SK-N-SH (cell line): Measurements from ENCODE around the gene RPL39L. TPM values are rescaled to one million over a fixed set of nuclear protein-coding genes. Genes with fewer than 3 reads are reported as not detected.

ENCODE experiments used
- CTCF ChIA-PET: fragments of 300-600, 350-600 bp; formaldehyde crosslinking; extraction: SDS; loops from one replicate; lab custom pipeline; 2021; lab: Yijun Ruan, JAX
- POLR2A ChIA-PET: fragments of 350-600 bp; sonication (Branson Sonifier 250); formaldehyde crosslinking; extraction: SDS; loops from one replicate; lab custom pipeline; 2020; ENCODE audit warnings: antibody characterized with exemption, inconsistent platforms; lab: Yijun Ruan, JAX
- DNase-seq: peaks from one replicate; pipeline ENCODE4 v3.0.0; 2012
- H2AFZ ChIP-seq: fragments of 200-600 bp; sonication (generic); 2 replicates; pipeline ENCODE4 v1.8.1; 2016; ENCODE audit warnings: antibody characterized with exemption, mild to moderate bottlenecking, low read depth
- H3F3A ChIP-seq: fragments of 200-600 bp; sonication (generic); replicated peaks from 2 replicates; pipeline ENCODE3; 2016; ENCODE audit warnings: antibody characterized with exemption, mild to moderate bottlenecking; ENCODE audit not compliant: insufficient read depth
- H3K27ac ChIP-seq, 2 experiments: fragments of 200-500 bp in 1 of 2; fragments of 200-600 bp in 1 of 2; sonication (Bioruptor generic) in 1 of 2; sonication (generic), shearing (Covaris generic) in 1 of 2; 2 replicates each; pipeline versions ENCODE4 v1.5.1 to v1.6.1; 2014 to 2016; ENCODE audit warnings: low read depth in 2 of 2, inconsistent platforms in 1 of 2, low read length in 1 of 2, mild to moderate bottlenecking in 1 of 2, mixed read lengths in 1 of 2
- H3K27me3 ChIP-seq: fragments of 200-600 bp; sonication (generic), shearing (Covaris generic); 2 replicates; pipeline ENCODE4 v1.6.1; 2016; ENCODE audit warnings: mixed run types; ENCODE audit not compliant: insufficient read depth
- H3K36me3 ChIP-seq, 2 experiments: fragments of 200-500 bp in 1 of 2; fragments of 200-600 bp in 1 of 2; sonication (Bioruptor generic) in 1 of 2; sonication (generic) in 1 of 2; replicated peaks in 1 of 2; 2 replicates each; pipeline versions ENCODE3 to v1.5.1; 2014 to 2016; ENCODE audit warnings: low read length in 1 of 2, mild to moderate bottlenecking in 1 of 2; ENCODE audit not compliant: insufficient read depth in 2 of 2, control insufficient read depth in 1 of 2
- H3K4me1 ChIP-seq, 2 experiments: fragments of 200-500 bp in 1 of 2; fragments of 200-600 bp in 1 of 2; sonication (Bioruptor generic) in 1 of 2; sonication (generic), shearing (Covaris generic) in 1 of 2; 2 replicates each; pipeline versions ENCODE4 v1.5.1 to v1.6.1; 2014 to 2016; ENCODE audit warnings: low read depth in 1 of 2, low read length in 1 of 2, mixed run types in 1 of 2; ENCODE audit not compliant: insufficient read depth in 2 of 2, control insufficient read depth in 1 of 2
- H3K4me2 ChIP-seq: fragments of 200-600 bp; sonication (generic), shearing (Covaris generic); 2 replicates; pipeline ENCODE4 v1.6.1; 2017; ENCODE audit warnings: mixed run types
- H3K4me3 ChIP-seq, 2 experiments: fragments of 200-500 bp in 1 of 2; fragments of 200-600 bp in 1 of 2; sonication (Bioruptor generic) in 1 of 2; sonication (generic), shearing (Covaris generic) in 1 of 2; 2 replicates each; pipeline versions ENCODE4 v1.5.1 to v1.8.1; 2014 to 2016; ENCODE audit warnings: low read depth in 2 of 2, inconsistent platforms in 1 of 2, low read length in 1 of 2, mild to moderate bottlenecking in 1 of 2, mixed read lengths in 1 of 2, moderate library complexity in 1 of 2
- H3K79me2 ChIP-seq: fragments of 200-600 bp; sonication (generic); 2 replicates; pipeline ENCODE4 v1.8.1; 2017; ENCODE audit warnings: mild to moderate bottlenecking; ENCODE audit not compliant: insufficient read depth
- H3K9ac ChIP-seq: fragments of 200-600 bp; sonication (generic); 2 replicates; pipeline ENCODE4 v1.6.1; 2017; ENCODE audit warnings: mixed run types
- H3K9me2 ChIP-seq: fragments of 200-600 bp; sonication (generic); 2 replicates; pipeline ENCODE4 v1.6.1; 2017; ENCODE audit warnings: mixed run types
- H3K9me3 ChIP-seq: fragments of 200-600 bp; sonication (generic); 2 replicates; pipeline ENCODE4 v1.6.1; 2017; ENCODE audit warnings: mixed run types, mild to moderate bottlenecking, moderate library complexity
- H4K20me1 ChIP-seq: fragments of 200-600 bp; sonication (generic); 2 replicates; pipeline ENCODE4 v1.6.1; 2017; ENCODE audit warnings: mild to moderate bottlenecking, mixed run types; ENCODE audit not compliant: insufficient read depth
- ELF1 ChIP-seq: IDR thresholded peaks from 2 replicates; pipeline ENCODE4 v1.4.0; 2012
- FOSL2 ChIP-seq: IDR thresholded peaks from 2 replicates; pipeline ENCODE4 v1.4.0; 2012; ENCODE audit warnings: low read depth, mild to moderate bottlenecking, moderate library complexity, borderline replicate concordance
- FOXJ3 ChIP-seq: sonication (generic); formaldehyde crosslinking; IDR thresholded peaks from 2 replicates; pipeline ENCODE4 v1.5.1; 2020; ENCODE audit warnings: mild to moderate bottlenecking, missing genetic modification reagents
- FOXM1 ChIP-seq: IDR thresholded peaks from 2 replicates; pipeline ENCODE4 v1.4.0; 2012; ENCODE audit warnings: low read depth, mild to moderate bottlenecking
- GABPA ChIP-seq: IDR thresholded peaks from 2 replicates; pipeline ENCODE4 v1.4.0; 2012; ENCODE audit warnings: low read depth, mild to moderate bottlenecking
- GATA2 ChIP-seq: sonication (generic); formaldehyde crosslinking; IDR thresholded peaks from 2 replicates; pipeline ENCODE4 v1.5.0; 2020; ENCODE audit warnings: mild to moderate bottlenecking, missing genetic modification reagents
- NFIC ChIP-seq: IDR thresholded peaks from 2 replicates; pipeline ENCODE4 v1.4.0; 2012; ENCODE audit warnings: borderline replicate concordance
- POLR2AphosphoS5 ChIP-seq: IDR thresholded peaks from 2 replicates; pipeline ENCODE4 v1.6.1; 2012; ENCODE audit warnings: low read depth, low read length
- RAD21 ChIP-seq: IDR thresholded peaks from 2 replicates; pipeline ENCODE4 v1.6.1; 2012; ENCODE audit warnings: mild to moderate bottlenecking, low read length
- RCOR1 ChIP-seq: fragments of 150-350 bp; IDR thresholded peaks from 2 replicates; pipeline ENCODE4 v1.6.1; 2017; ENCODE audit warnings: antibody characterized with exemption, low read length
- RXRA ChIP-seq: IDR thresholded peaks from 2 replicates; pipeline ENCODE4 v1.4.0; 2012; ENCODE audit warnings: low read depth, mild to moderate bottlenecking, borderline replicate concordance
- SIN3A ChIP-seq: IDR thresholded peaks from 2 replicates; pipeline ENCODE4 v1.6.1; 2012; ENCODE audit warnings: low read depth, mild to moderate bottlenecking, low read length, moderate library complexity, borderline replicate concordance
- SMC3 ChIP-seq: IDR thresholded peaks from 2 replicates; pipeline ENCODE4 v1.6.1; 2012; ENCODE audit warnings: low read depth, low read length, improper control_type of control experiment
- TAF1 ChIP-seq: IDR thresholded peaks from 2 replicates; pipeline ENCODE4 v1.6.1; 2012; ENCODE audit warnings: low read depth, mild to moderate bottlenecking, low read length, moderate library complexity, borderline replicate concordance
- TEAD4 ChIP-seq: IDR thresholded peaks from 2 replicates; pipeline ENCODE4 v1.4.0; 2012; ENCODE audit warnings: mild to moderate bottlenecking, borderline replicate concordance; ENCODE audit not compliant: insufficient read depth
- YY1 ChIP-seq: IDR thresholded peaks from 2 replicates; pipeline ENCODE4 v1.4.0; 2012; ENCODE audit warnings: low read depth, mild to moderate bottlenecking
- WGBS: methylation state at CpG from one replicate; pipeline ENCODE4 v1.1.6; 2017; ENCODE audit warnings: low lambda C conversion rate; 5-methylcytosine and 5-hydroxymethylcytosine counted together
- polyA plus RNA-seq, 3 experiments: library from polyadenylated mRNA; depleted of rRNA; stranded (reverse); fragments of >200 nt; gene quantifications; 2 replicates each; pipeline ENCODE4 v1.2.3, GENCODE V29; 2012
- TF ChIP-seq, protein P1 (sequence below): fragments of 150-350 bp; IDR thresholded peaks from 2 replicates; pipeline ENCODE4 v1.6.1; 2017; ENCODE audit warnings: antibody characterized with exemption, low read length, low read depth, borderline replicate concordance
- TF ChIP-seq, protein P2 (sequence below): fragments of 150-350 bp; IDR thresholded peaks from 2 replicates; pipeline ENCODE4 v1.6.1; 2016; ENCODE audit warnings: mild to moderate bottlenecking, low read depth, low read length
- TF ChIP-seq, protein P3 (sequence below): IDR thresholded peaks from 2 replicates; pipeline ENCODE4 v1.4.0; 2012; ENCODE audit warnings: low read depth

RPL39L gene
- polyA plus RNA-seq, 1 of the 3 experiments (the other 2 are of a cell fraction): 25.3 TPM

DNA sequence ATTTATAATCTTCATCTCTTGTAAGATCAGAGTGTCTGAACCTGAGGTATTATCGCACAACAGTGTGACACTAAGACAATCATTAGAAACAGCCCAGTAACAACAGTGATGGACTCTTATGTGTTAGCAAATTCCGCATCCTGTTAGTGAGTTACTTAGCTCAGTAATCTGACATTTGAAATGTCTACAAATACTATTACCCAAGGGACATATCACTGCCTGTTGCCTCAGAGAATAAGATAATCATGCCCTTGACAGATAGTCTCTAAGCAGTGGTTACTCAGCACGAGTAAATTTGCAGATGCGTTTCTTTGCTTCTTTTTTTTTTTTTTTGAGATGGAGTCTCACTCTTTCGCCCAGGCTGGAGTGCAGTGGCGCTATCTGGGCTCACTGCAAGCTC, 44.6 kb upstream of the RPL39L start:
- no peaks in the 10 kb centered on the region for H3K9me3 ChIP-seq
- no peak overlapping the region for H3K4me2 ChIP-seq
- H3K27ac ChIP-seq: no peak overlapping the region
- H3K27me3 ChIP-seq: no peaks in the 10 kb centered on the region
- H3K9me2 ChIP-seq: no peaks in the 10 kb centered on the region
- CTCF ChIA-PET: no interaction called here
- 61% methylated on average over 6 of the region's 6 CpGs for WGBS
- DNase-seq: no peak
- H3K79me2 ChIP-seq: no peaks in the 10 kb centered on the region
- no peaks in the 10 kb centered on the region for H3F3A ChIP-seq
- H3K9ac ChIP-seq: no peak overlapping the region
- no peak overlapping the region for H3K4me3 ChIP-seq
- no peaks in the 10 kb centered on the region for H3K36me3 ChIP-seq
- H3K4me1 ChIP-seq: peaks cover 0 to 13% of the 10 kb centered on the region in 2 experiments; a peak in 1 of 4 replicates
- TF ChIP-seq FOXJ3 (CRISPR knock-in tag): no peak
- TF ChIP-seq GATA2 (CRISPR knock-in tag): no peak
- no peak for TF ChIP-seq ELF1
- TF ChIP-seq, protein P1, sequence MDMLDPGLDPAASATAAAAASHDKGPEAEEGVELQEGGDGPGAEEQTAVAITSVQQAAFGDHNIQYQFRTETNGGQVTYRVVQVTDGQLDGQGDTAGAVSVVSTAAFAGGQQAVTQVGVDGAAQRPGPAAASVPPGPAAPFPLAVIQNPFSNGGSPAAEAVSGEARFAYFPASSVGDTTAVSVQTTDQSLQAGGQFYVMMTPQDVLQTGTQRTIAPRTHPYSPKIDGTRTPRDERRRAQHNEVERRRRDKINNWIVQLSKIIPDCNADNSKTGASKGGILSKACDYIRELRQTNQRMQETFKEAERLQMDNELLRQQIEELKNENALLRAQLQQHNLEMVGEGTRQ: no peak
- TF ChIP-seq, protein P2, sequence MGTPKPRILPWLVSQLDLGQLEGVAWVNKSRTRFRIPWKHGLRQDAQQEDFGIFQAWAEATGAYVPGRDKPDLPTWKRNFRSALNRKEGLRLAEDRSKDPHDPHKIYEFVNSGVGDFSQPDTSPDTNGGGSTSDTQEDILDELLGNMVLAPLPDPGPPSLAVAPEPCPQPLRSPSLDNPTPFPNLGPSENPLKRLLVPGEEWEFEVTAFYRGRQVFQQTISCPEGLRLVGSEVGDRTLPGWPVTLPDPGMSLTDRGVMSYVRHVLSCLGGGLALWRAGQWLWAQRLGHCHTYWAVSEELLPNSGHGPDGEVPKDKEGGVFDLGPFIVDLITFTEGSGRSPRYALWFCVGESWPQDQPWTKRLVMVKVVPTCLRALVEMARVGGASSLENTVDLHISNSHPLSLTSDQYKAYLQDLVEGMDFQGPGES: no peak
- no peak for TF ChIP-seq SIN3A
- TF ChIP-seq, protein P3, sequence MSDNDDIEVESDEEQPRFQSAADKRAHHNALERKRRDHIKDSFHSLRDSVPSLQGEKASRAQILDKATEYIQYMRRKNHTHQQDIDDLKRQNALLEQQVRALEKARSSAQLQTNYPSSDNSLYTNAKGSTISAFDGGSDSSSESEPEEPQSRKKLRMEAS: no peak
- no peak for TF ChIP-seq FOXM1
- no peak for TF ChIP-seq RCOR1
- TF ChIP-seq SMC3: no peak
- no peak for TF ChIP-seq POLR2AphosphoS5
- TF ChIP-seq FOSL2: no peak
- no peak for TF ChIP-seq TAF1
- TF ChIP-seq TEAD4: no peak
- TF ChIP-seq YY1: no peak
- TF ChIP-seq RXRA: no peak
- no peak for TF ChIP-seq GABPA
- no peak for TF ChIP-seq RAD21
- no peak for TF ChIP-seq NFIC
- POLR2A ChIA-PET: no interaction called here
- H2AFZ ChIP-seq: no peak overlapping the region; the same call in 1 of the 2 replicates
- H4K20me1 ChIP-seq: no peaks in the 10 kb centered on the region
